SK-N-SH (cell line): ENCODE results near the gene SPRED1.

Source experiments
- NRF1 ChIP-seq: IDR thresholded peaks from 2 replicates; pipeline ENCODE4 v1.6.1; 2012; ENCODE audit warnings: low read depth, mild to moderate bottlenecking, low read length
- POLR2AphosphoS5 ChIP-seq: IDR thresholded peaks from 2 replicates; pipeline ENCODE4 v1.6.1; 2012; ENCODE audit warnings: low read depth, low read length
- TF ChIP-seq, protein P1 (sequence below): IDR thresholded peaks from 2 replicates; pipeline ENCODE4 v1.6.1; 2012; ENCODE audit warnings: mild to moderate bottlenecking, low read depth, low read length, moderate library complexity
- TF ChIP-seq, protein P2 (sequence below): fragments of 200-600 bp; sonication (generic); IDR thresholded peaks from 2 replicates; pipeline ENCODE4 v1.6.1; 2017; ENCODE audit warnings: antibody characterized with exemption, mild to moderate bottlenecking, moderate library complexity

DNA sequence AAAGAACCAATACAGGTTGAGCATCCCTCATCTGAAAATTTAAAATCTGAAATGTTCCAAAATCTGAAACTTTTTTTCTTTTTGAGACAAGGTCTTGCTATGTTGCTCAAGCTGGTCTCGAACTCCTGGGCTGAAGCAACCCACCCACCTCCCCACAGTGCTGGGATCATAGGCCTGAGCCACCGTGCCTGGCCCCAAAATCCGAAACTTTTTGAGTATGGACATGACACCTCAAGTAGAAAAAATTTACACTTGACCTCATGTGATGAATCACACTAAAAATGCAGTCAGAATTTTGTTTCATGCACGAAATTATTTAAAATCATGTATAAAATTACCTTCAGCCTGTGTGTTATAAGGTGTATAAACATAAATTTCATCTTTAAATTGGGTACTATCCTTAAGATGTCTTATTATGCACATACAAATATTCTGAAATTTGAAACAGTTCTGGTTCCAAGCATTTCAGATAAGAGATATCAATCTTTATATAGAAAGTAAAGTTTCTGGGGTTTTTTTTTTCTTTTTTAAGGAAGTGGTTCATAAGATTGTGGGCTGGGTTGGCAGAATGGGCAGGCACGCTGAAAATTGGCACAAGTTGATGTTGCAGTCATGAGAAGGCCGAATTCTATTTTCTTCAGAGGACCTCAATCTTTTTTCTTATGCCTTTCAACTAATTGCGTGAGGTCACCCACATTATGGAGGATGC lies 72.5 kb downstream of the SPRED1 start:
- TF ChIP-seq, protein P1, sequence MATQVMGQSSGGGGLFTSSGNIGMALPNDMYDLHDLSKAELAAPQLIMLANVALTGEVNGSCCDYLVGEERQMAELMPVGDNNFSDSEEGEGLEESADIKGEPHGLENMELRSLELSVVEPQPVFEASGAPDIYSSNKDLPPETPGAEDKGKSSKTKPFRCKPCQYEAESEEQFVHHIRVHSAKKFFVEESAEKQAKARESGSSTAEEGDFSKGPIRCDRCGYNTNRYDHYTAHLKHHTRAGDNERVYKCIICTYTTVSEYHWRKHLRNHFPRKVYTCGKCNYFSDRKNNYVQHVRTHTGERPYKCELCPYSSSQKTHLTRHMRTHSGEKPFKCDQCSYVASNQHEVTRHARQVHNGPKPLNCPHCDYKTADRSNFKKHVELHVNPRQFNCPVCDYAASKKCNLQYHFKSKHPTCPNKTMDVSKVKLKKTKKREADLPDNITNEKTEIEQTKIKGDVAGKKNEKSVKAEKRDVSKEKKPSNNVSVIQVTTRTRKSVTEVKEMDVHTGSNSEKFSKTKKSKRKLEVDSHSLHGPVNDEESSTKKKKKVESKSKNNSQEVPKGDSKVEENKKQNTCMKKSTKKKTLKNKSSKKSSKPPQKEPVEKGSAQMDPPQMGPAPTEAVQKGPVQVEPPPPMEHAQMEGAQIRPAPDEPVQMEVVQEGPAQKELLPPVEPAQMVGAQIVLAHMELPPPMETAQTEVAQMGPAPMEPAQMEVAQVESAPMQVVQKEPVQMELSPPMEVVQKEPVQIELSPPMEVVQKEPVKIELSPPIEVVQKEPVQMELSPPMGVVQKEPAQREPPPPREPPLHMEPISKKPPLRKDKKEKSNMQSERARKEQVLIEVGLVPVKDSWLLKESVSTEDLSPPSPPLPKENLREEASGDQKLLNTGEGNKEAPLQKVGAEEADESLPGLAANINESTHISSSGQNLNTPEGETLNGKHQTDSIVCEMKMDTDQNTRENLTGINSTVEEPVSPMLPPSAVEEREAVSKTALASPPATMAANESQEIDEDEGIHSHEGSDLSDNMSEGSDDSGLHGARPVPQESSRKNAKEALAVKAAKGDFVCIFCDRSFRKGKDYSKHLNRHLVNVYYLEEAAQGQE: no peak
- TF ChIP-seq, protein P2, sequence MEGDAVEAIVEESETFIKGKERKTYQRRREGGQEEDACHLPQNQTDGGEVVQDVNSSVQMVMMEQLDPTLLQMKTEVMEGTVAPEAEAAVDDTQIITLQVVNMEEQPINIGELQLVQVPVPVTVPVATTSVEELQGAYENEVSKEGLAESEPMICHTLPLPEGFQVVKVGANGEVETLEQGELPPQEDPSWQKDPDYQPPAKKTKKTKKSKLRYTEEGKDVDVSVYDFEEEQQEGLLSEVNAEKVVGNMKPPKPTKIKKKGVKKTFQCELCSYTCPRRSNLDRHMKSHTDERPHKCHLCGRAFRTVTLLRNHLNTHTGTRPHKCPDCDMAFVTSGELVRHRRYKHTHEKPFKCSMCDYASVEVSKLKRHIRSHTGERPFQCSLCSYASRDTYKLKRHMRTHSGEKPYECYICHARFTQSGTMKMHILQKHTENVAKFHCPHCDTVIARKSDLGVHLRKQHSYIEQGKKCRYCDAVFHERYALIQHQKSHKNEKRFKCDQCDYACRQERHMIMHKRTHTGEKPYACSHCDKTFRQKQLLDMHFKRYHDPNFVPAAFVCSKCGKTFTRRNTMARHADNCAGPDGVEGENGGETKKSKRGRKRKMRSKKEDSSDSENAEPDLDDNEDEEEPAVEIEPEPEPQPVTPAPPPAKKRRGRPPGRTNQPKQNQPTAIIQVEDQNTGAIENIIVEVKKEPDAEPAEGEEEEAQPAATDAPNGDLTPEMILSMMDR: no peak
- no peak for TF ChIP-seq POLR2AphosphoS5
- no peak for TF ChIP-seq NRF1
